Measurements from ENCODE around the gene NBEA. TPM values are rescaled to one million over a fixed set of nuclear protein-coding genes. Genes with fewer than 3 reads are reported as not detected.

NBEA gene
- total RNA-seq, 6 experiments from 2014 or later = 5.6 to 9.6 (median 6.9) TPM

DNA sequence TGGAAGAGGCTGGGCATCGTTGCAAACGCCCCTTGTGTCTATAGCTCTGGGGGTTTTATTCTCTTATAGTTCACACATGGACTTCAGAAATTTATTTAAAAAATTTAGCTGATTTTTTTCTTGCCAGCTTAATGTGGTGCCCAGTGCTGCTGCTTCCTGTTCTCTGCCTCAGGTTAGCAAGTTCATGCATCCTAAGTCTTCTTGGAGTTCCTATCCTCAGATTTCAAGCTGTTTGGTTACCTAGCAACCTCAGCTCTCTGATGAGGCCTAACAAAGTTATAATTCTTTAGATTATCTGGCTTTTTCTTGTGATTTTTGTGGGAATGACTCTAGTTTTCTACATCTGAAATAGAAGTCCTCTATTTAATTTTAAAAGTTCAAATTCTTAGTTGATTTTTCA, 283.5 kb downstream of the NBEA start:
- Mint-ChIP-seq H3K36me3 (ENCODE audit: low read depth) (no peaks in the 10 kb centered on the region), H3K4me1 (ENCODE audit: low read depth) (no peaks in the 10 kb centered on the region), H3K27me3 (ENCODE audit: insufficient read depth) (no peaks in the 10 kb centered on the region), H3K4me3 (no peak overlapping the region), H3K9me3 (0 out of 2 replicates have a peak, but pooled peaks cover 4% of the 10 kb centered on the region), H3K27ac (no peak overlapping the region)
- DNase-seq = no peak
- TF ChIP-seq, protein P1, sequence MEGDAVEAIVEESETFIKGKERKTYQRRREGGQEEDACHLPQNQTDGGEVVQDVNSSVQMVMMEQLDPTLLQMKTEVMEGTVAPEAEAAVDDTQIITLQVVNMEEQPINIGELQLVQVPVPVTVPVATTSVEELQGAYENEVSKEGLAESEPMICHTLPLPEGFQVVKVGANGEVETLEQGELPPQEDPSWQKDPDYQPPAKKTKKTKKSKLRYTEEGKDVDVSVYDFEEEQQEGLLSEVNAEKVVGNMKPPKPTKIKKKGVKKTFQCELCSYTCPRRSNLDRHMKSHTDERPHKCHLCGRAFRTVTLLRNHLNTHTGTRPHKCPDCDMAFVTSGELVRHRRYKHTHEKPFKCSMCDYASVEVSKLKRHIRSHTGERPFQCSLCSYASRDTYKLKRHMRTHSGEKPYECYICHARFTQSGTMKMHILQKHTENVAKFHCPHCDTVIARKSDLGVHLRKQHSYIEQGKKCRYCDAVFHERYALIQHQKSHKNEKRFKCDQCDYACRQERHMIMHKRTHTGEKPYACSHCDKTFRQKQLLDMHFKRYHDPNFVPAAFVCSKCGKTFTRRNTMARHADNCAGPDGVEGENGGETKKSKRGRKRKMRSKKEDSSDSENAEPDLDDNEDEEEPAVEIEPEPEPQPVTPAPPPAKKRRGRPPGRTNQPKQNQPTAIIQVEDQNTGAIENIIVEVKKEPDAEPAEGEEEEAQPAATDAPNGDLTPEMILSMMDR (IDR thresholded peaks at IDR 0.05) = no peak

DNA sequence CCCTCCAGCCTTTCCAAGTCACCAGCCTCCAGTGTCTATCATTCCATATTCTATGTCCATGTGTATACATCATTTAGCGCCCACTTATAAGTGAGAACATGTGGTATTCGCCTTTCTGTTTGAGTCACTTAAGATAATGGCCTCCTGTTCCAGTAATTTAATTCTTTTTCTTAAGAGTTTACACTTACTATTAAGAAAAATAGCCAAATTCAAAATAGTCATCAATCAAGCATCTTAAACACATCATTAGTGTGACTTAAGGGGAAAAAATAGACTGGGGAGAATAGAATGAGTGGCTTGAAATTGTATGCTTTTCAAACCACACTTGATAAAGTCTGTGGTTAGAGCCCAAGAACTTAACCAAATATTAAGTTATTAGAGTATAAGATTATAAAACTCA, 286.5 kb downstream of the NBEA start:
- no peak overlapping the region for H3K4me3 Mint-ChIP-seq
- no peaks in the 10 kb centered on the region for H3K9me3 Mint-ChIP-seq
- H3K27me3 Mint-ChIP-seq (ENCODE audit: insufficient read depth) = no peaks in the 10 kb centered on the region
- no peaks in the 10 kb centered on the region for H3K4me1 Mint-ChIP-seq (ENCODE audit: low read depth)
- TF ChIP-seq, protein P1 (IDR thresholded peaks at IDR 0.05) = no peak
- no peak for DNase-seq
- no peaks in the 10 kb centered on the region for H3K36me3 Mint-ChIP-seq (ENCODE audit: low read depth)
- no peak overlapping the region for H3K27ac Mint-ChIP-seq

DNA sequence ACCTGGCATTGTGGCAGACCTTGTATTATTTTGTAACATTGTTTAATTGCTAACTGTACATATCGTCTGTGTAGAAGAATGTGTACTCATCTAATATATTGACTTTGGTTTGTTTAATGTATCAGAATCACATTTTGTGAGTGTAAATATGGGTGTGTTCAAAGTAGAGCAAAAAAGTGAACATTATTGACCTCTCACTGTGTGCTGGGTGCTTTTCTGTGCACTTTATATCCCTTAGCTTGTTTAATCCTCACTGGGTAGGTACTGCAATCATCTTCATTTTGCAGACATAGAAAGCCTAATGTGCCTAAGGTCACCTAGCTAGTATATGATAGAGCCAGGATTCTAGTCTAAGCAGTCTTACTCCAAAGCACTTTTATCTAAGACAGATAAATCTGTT, 289.4 kb downstream of the NBEA start:
- Mint-ChIP-seq H3K27me3 (ENCODE audit: insufficient read depth) (no peaks in the 10 kb centered on the region), H3K27ac (no peak overlapping the region), H3K4me1 (ENCODE audit: low read depth) (no peaks in the 10 kb centered on the region), H3K9me3 (no peaks in the 10 kb centered on the region), H3K4me3 (no peak overlapping the region), H3K36me3 (ENCODE audit: low read depth) (no peaks in the 10 kb centered on the region)
- TF ChIP-seq, protein P1 (IDR thresholded peaks at IDR 0.05) = no peak
- DNase-seq = no peak

DNA sequence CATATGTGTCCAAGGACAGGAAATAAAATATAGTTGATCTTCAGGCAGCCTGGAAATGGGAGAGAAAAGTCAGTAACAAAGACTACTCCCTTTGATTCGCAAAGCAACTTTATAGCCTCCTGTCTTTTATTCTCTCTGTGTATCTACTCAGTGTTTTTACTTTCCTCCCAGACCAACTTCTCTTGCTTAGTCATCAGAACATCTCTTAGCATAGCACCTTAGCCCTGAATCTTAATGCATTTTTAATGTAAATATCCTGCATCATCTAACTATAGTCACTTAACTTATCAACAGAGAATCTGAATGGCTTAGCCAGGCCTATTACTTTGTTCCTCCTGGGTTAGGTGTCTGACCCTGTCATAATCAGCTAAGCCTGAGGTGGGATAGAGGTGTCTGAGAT, 296.2 kb downstream of the NBEA start:
- Mint-ChIP-seq H3K27me3 (ENCODE audit: insufficient read depth) (no peaks in the 10 kb centered on the region), H3K4me1 (ENCODE audit: low read depth) (no peaks in the 10 kb centered on the region), H3K36me3 (ENCODE audit: low read depth) (no peaks in the 10 kb centered on the region), H3K27ac (no peak overlapping the region), H3K4me3 (no peak overlapping the region), H3K9me3 (no peaks in the 10 kb centered on the region)
- DNase-seq = no peak
- TF ChIP-seq, protein P1 (IDR thresholded peaks at IDR 0.05) = no peak

DNA sequence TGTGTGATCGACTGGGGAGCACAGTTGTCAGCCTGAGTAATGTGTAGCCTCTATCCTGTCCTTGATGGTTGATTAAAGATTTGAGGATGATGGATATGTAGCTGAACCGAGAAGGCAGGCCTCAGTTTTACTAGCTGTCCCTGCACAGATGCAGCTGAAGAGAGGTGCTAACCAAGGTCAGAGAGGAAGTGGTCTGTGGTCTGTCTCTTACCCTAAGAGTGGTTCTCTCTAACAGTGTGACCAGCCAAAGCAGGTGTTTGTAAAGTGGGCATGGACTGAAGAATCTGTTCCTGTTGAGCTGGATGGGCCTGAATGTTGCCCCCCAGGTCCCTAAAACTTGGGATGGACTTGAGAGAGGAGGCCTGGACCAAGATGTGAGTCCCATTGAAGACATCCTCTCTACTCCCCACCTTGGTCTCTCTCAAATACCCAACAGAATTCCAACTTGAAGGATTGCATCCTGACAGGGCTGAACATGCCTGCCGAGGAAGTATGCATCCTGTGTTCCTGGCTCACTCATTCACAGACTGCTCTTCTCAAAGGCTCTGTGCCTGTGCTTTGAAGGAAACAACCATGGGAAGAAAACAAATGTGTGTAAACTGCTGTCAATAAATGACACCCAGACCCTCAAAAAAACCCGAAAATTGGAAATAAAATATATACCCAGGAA, 310.6 kb downstream of the NBEA start:
- no peaks in the 10 kb centered on the region for H3K4me1 Mint-ChIP-seq (ENCODE audit: low read depth)
- no peak overlapping the region for H3K4me3 Mint-ChIP-seq
- no peak overlapping the region for H3K27ac Mint-ChIP-seq
- no peaks in the 10 kb centered on the region for H3K36me3 Mint-ChIP-seq (ENCODE audit: low read depth)
- no peaks in the 10 kb centered on the region for H3K9me3 Mint-ChIP-seq
- TF ChIP-seq, protein P1 (IDR thresholded peaks at IDR 0.05) = no peak
- no peak for DNase-seq
- no peaks in the 10 kb centered on the region for H3K27me3 Mint-ChIP-seq (ENCODE audit: insufficient read depth)

All from HFFc6 (cell line).